Left ventricle myocardium inferior (tissue), 1 donor: ENCODE results near the gene SIVA1. TPM values are rescaled to one million over a fixed set of nuclear protein-coding genes. Genes with fewer than 3 reads are reported as not detected.

Source experiments
- DNase-seq: peaks from one replicate; pipeline ENCODE4 v3.0.0-alpha.2; 2020
- H3K27ac ChIP-seq: fragments of 200-600 bp; replicated peaks from 2 replicates; pipeline ENCODE4 v1.8.0; 2021
- H3K27me3 ChIP-seq: fragments of 200-600 bp; 2 replicates; pipeline ENCODE4 v1.8.0; 2021; ENCODE audit warnings: low read depth
- H3K36me3 ChIP-seq: fragments of 200-600 bp; 2 replicates; pipeline ENCODE4 v1.8.0; 2021
- H3K4me1 ChIP-seq: fragments of 200-600 bp; 2 replicates; pipeline ENCODE4 v1.8.0; 2021
- H3K4me3 ChIP-seq: fragments of 200-600 bp; 2 replicates; pipeline ENCODE4 v1.8.0; 2021; ENCODE audit warnings: mild to moderate bottlenecking, moderate library complexity
- H3K9me3 ChIP-seq: fragments of 200-600 bp; replicated peaks from 2 replicates; pipeline ENCODE4 v1.8.0; 2021
- intact Hi-C: fragments of 100-400 bp; cut with micrococcal nuclease; formaldehyde crosslinking; loops from one replicate; pipeline ENCODE4 v1.11.0; 2022
- total RNA-seq: library from RNA; stranded (reverse); fragmentation: NEBNext Ultra II Directional; extraction: Animal tissue kit (Norgen Biotek cat#: 25700); gene quantifications from one replicate; pipeline ENCODE4 v1.2.1, GENCODE V29; 2021
- TF ChIP-seq, protein P1 (sequence below): fragments of 200-600 bp; IDR thresholded peaks from 2 replicates; pipeline ENCODE4 v1.8.0; 2021; ENCODE audit warnings: antibody characterized with exemption, mild to moderate bottlenecking, borderline replicate concordance
- donor health status: DM: no; HTN: yes; CAD: no; lungs with severe emphysema.

The SIVA1 gene
- total RNA-seq, 1 donor from 2014 or later: 55.6 TPM

DNA sequence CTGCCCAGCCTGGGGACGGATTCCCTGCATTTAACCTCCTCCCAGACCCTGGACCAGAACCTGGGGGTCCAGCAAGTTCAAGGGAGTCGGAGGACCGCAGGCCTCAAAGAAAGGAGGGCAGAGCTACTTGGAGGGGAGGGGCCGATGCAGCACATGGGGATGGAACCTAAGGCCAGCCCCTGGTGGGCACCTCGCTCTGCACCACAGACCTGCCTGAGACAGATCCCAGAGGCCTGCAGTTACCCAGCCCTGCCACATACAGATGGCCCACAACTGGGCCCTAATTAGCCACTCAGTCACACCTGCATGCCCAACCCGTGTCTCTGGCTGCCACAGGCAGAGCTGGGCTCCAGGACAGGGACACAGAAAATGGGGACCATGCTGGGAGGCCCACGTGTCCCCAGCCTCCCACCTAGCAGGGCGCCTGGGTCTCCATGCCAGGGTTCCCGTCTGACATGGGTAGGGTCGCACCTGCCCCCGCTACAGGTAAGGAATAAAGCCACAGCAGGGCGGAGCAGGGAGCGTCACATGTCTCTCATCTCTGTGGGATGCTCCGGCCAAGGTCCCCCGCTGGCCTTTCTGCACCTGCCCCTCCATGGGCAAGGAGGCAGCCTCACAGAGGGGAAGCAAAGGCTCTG, 25.9 kb downstream of the SIVA1 start:
- Histone ChIP-seq H3K9me3 (no peaks in the 10 kb centered on the region), H3K4me3 (no peak overlapping the region), H3K4me1 (no peaks in the 10 kb centered on the region), H3K27ac (no peak overlapping the region), H3K27me3 (no peaks in the 10 kb centered on the region), H3K36me3 (peaks cover 45% of the 10 kb centered on the region)
- TF ChIP-seq, protein P1, sequence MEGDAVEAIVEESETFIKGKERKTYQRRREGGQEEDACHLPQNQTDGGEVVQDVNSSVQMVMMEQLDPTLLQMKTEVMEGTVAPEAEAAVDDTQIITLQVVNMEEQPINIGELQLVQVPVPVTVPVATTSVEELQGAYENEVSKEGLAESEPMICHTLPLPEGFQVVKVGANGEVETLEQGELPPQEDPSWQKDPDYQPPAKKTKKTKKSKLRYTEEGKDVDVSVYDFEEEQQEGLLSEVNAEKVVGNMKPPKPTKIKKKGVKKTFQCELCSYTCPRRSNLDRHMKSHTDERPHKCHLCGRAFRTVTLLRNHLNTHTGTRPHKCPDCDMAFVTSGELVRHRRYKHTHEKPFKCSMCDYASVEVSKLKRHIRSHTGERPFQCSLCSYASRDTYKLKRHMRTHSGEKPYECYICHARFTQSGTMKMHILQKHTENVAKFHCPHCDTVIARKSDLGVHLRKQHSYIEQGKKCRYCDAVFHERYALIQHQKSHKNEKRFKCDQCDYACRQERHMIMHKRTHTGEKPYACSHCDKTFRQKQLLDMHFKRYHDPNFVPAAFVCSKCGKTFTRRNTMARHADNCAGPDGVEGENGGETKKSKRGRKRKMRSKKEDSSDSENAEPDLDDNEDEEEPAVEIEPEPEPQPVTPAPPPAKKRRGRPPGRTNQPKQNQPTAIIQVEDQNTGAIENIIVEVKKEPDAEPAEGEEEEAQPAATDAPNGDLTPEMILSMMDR: no peak
- DNase-seq: no peak
- intact Hi-C loops: no loop called here

GRCh38 chr14:104779776-104780512, 27.0 kb downstream of the SIVA1 start:
- intact Hi-C loops: no loop called here
- no peaks in the 10 kb centered on the region for H3K9me3 ChIP-seq
- H3K4me1 ChIP-seq: peaks cover 3% of the 10 kb centered on the region
- H3K27me3 ChIP-seq: no peaks in the 10 kb centered on the region
- H3K27ac ChIP-seq: no peak overlapping the region
- TF ChIP-seq, protein P1: no peak
- no peak overlapping the region for H3K4me3 ChIP-seq
- H3K36me3 ChIP-seq: peaks cover 39% of the 10 kb centered on the region
- DNase-seq: no peak

- no peaks in the 10 kb centered on the region for H3K27me3 ChIP-seq
- peaks cover 33% of the 10 kb centered on the region for H3K36me3 ChIP-seq
- no peak overlapping the region for H3K27ac ChIP-seq
- DNase-seq: no peak
- TF ChIP-seq, protein P1: no peak
- intact Hi-C loops: no loop called here
- no peak overlapping the region for H3K4me3 ChIP-seq
- no peaks in the 10 kb centered on the region for H3K9me3 ChIP-seq
- peaks cover 9% of the 10 kb centered on the region for H3K4me1 ChIP-seq
These were observed 27.6 kb downstream of the SIVA1 start for GRCh38 chr14:104780513-104781030.

- no peak overlapping the region for H3K4me3 ChIP-seq
- TF ChIP-seq, protein P1: no peak
- no peaks in the 10 kb centered on the region for H3K27me3 ChIP-seq
- intact Hi-C loops: no loop called here
- peaks cover 16% of the 10 kb centered on the region for H3K4me1 ChIP-seq
- H3K27ac ChIP-seq: no peak overlapping the region
- peaks cover 29% of the 10 kb centered on the region for H3K36me3 ChIP-seq
- DNase-seq: no peak
- no peaks in the 10 kb centered on the region for H3K9me3 ChIP-seq
These were observed 28.5 kb downstream of the SIVA1 start for GRCh38 chr14:104781271-104782077.

DNA sequence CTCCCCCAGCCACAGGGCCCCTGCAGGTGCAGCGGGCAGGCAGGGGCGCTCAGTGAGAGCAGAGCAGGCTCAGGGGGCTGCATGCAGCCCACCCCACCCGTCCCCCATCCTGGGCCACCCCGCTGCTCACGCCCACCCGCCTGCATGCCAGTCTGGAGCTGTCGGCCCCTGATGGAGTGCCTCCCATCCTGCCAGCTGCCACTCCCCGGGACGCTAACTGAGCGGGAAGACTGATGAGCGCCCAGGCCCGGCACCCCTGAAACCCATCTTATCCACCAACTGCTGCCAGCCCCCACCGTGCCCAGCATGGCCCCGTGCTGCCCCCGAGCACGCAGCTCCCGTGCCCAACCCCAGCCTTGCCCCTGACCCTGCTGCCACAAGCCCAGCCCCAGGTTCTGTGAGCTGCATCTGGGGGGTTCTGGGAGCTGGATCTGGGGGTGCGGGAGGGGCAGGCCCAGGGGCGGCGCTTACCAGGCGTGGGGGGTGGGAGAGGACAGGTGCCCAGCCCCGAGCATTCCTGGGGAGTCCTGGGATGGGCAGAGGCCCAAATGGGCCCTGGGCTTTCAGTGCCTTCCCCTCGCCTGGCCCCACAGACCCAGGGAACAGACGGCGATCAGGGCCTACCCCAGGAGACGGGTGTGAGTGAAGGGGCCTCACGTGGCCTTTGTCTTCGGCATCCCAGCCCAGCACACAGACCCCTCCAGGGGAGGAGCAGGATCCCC, 29.3 kb downstream of the SIVA1 start:
- Histone ChIP-seq H3K27ac (no peak overlapping the region), H3K4me1 (peaks cover 23% of the 10 kb centered on the region), H3K9me3 (no peaks in the 10 kb centered on the region), H3K4me3 (no peak overlapping the region), H3K27me3 (no peaks in the 10 kb centered on the region), H3K36me3 (peaks cover 24% of the 10 kb centered on the region)
- no peak for DNase-seq
- TF ChIP-seq, protein P1: no peak
- intact Hi-C loops: no loop called here
